HCT116 (cell line): Measurements from ENCODE around the gene FGF19. TPM values are rescaled to one million over a fixed set of nuclear protein-coding genes. Genes with fewer than 3 reads are reported as not detected.

ENCODE experiments used
- ATAC-seq: fragments of 200-7000 bp; cut with Tn5 transposase; 2 replicates; pipeline ENCODE4 v1.9.1; 2020; ENCODE audit warnings: mild to moderate bottlenecking, moderate library complexity
- BruUV-seq: library from RNA; stranded (reverse); fragments of 400-500 nt; replicated peaks from 2 replicates; lab custom pipeline; 2021; lab: Mats Ljungman, UMichigan
- CTCF ChIA-PET: fragments of 300-600 bp; sonication (Branson Sonifier 250); formaldehyde crosslinking; loops from one replicate; lab custom pipeline; 2021; ENCODE audit warnings: antibody characterized with exemption; lab: Charles Lee
- POLR2A ChIA-PET: fragments of 300-600, 350-600 bp; sonication (Branson Sonifier 250); formaldehyde crosslinking; loops from one replicate; lab custom pipeline; 2021; ENCODE audit warnings: antibody characterized with exemption; lab: Charles Lee
- RAD21 ChIA-PET, 2 experiments: fragments of 300-600 bp; sonication (Branson Sonifier 250); formaldehyde crosslinking; loops; one replicate each; lab custom pipeline; 2023; ENCODE audit warnings: low total read pairs in 2 of 2; ENCODE audit not compliant: uncharacterized antibody in 2 of 2, unreplicated experiment in 2 of 2, low non-redundant PET in 1 of 2; lab: Charles Lee
- DNase-seq: peaks from one replicate; pipeline ENCODE4 v3.0.0-alpha.2; 2010; ENCODE audit warnings: low read depth, low spot score
- H2AFZ ChIP-seq: fragments of 200-600 bp; shearing (Covaris generic), sonication (generic); 2 replicates; pipeline ENCODE4 v1.6.1; 2017; ENCODE audit warnings: low read depth, mixed run types, mixed read lengths, antibody characterized with exemption, low read length; ENCODE audit not compliant: poor library complexity, severe bottlenecking
- H3K27ac ChIP-seq: 2 replicates; pipeline ENCODE4 v1.5.1; 2012; ENCODE audit warnings: low read depth, low read length
- H3K27me3 ChIP-seq: fragments of 200-600 bp; sonication (generic); 2 replicates; pipeline ENCODE4 v1.6.1; 2016; ENCODE audit warnings: mixed run types, low read length, mixed read lengths; ENCODE audit not compliant: insufficient read depth
- H3K36me3 ChIP-seq, 2 experiments: fragments of 200-500 bp in 1 of 2; fragments of 200-600 bp in 1 of 2; sonication (Bioruptor generic) in 1 of 2; sonication (generic) in 1 of 2; 2 replicates each; pipeline versions ENCODE4 v1.5.1 to v1.6.1; 2014 to 2016; ENCODE audit warnings: low read length in 2 of 2, inconsistent platforms in 1 of 2, mixed read lengths in 1 of 2, mixed run types in 1 of 2; ENCODE audit not compliant: insufficient read depth in 2 of 2, control insufficient read depth in 1 of 2
- H3K4me1 ChIP-seq, 2 experiments: fragments of 200-600 bp in 1 of 2; sonication (generic) in 1 of 2; 2 replicates each; pipeline versions ENCODE4 v1.5.1 to v1.6.1; 2012 to 2017; ENCODE audit warnings: low read length in 2 of 2, inconsistent platforms in 1 of 2, mild to moderate bottlenecking in 1 of 2, mixed read lengths in 1 of 2, mixed run types in 1 of 2, moderate library complexity in 1 of 2; ENCODE audit not compliant: insufficient read depth in 2 of 2, control insufficient read depth in 1 of 2
- H3K4me2 ChIP-seq: fragments of 200-600 bp; sonication (generic); 2 replicates; pipeline ENCODE4 v1.6.1; 2017; ENCODE audit warnings: mixed run types, low read length, mixed read lengths
- H3K4me3 ChIP-seq, 2 experiments: fragments of 200-600 bp in 1 of 2; sonication (generic) in 1 of 2; replicated peaks in 1 of 2; 2 replicates each; pipeline ENCODE4 v1.5.1; 2011 to 2016; ENCODE audit warnings: low read length in 2 of 2, control low read depth in 1 of 2, low read depth in 1 of 2, mild to moderate bottlenecking in 1 of 2, mixed read lengths in 1 of 2, mixed run types in 1 of 2
- H3K79me2 ChIP-seq: fragments of 200-600 bp; sonication (generic); 2 replicates; pipeline ENCODE4 v1.6.1; 2017; ENCODE audit warnings: mild to moderate bottlenecking, mixed run types, low read length, moderate library complexity, mixed read lengths; ENCODE audit not compliant: insufficient read depth
- H3K9ac ChIP-seq: fragments of 200-600 bp; sonication (generic); 2 replicates; pipeline ENCODE4 v1.6.1; 2016; ENCODE audit warnings: low read length, mixed read lengths
- H3K9me2 ChIP-seq: fragments of 200-600 bp; sonication (generic), shearing (Covaris generic); 2 replicates; pipeline ENCODE4 v1.6.1; 2017; ENCODE audit warnings: mixed run types, mild to moderate bottlenecking, moderate library complexity; ENCODE audit not compliant: insufficient read depth
- H3K9me3 ChIP-seq, 2 experiments: fragments of 200-500 bp in 1 of 2; fragments of 200-600 bp in 1 of 2; sonication (Bioruptor generic) in 1 of 2; sonication (generic) in 1 of 2; 2 replicates each; pipeline ENCODE4 v1.6.1; 2014 to 2017; ENCODE audit warnings: low read length in 2 of 2, mixed read lengths in 2 of 2, inconsistent platforms in 1 of 2, low read depth in 1 of 2, mild to moderate bottlenecking in 1 of 2, mixed run types in 1 of 2, moderate library complexity in 1 of 2; ENCODE audit not compliant: control insufficient read depth in 1 of 2, insufficient read depth in 1 of 2
- H4K20me1 ChIP-seq: fragments of 200-600 bp; sonication (generic), shearing (Covaris generic); 2 replicates; pipeline ENCODE4 v1.6.1; 2017; ENCODE audit warnings: mixed run types, mild to moderate bottlenecking, moderate library complexity; ENCODE audit not compliant: insufficient read depth
- CEBPB ChIP-seq: IDR thresholded peaks from 2 replicates; pipeline ENCODE4 v1.6.1; 2012; ENCODE audit warnings: low read depth
- EGR1 ChIP-seq: IDR thresholded peaks from 2 replicates; pipeline ENCODE4 v1.6.1; 2012; ENCODE audit warnings: low read depth
- ELF1 ChIP-seq: IDR thresholded peaks from 2 replicates; pipeline ENCODE4 v1.6.1; 2012; ENCODE audit warnings: low read depth, borderline replicate concordance
- EZH2 ChIP-seq: fragments of 200-600 bp; sonication (generic); IDR thresholded peaks from 2 replicates; pipeline ENCODE4 v1.6.1; 2017; ENCODE audit warnings: antibody characterized with exemption, mixed run types
- EZH2phosphoT487 ChIP-seq: fragments of 200-600 bp; IDR thresholded peaks from 2 replicates; pipeline ENCODE4 v1.6.1; 2018; ENCODE audit warnings: antibody characterized with exemption, borderline replicate concordance
- FOSL1 ChIP-seq: IDR thresholded peaks from 2 replicates; pipeline ENCODE4 v1.6.1; 2012; ENCODE audit warnings: low read depth
- POLR2A ChIP-seq: IDR thresholded peaks from 2 replicates; pipeline ENCODE4 v1.7.0; 2011; ENCODE audit warnings: borderline replicate concordance; ENCODE audit not compliant: insufficient read depth, insufficient read length; ENCODE audit errors: extremely low read depth
- RAD21 ChIP-seq: IDR thresholded peaks from 2 replicates; pipeline ENCODE4 v1.6.1; 2012; ENCODE audit warnings: low read depth, mild to moderate bottlenecking
- SRF ChIP-seq: IDR thresholded peaks from 2 replicates; pipeline ENCODE4 v1.6.1; 2012; ENCODE audit warnings: low read depth
- TCF7L2 ChIP-seq: IDR thresholded peaks from 2 replicates; pipeline ENCODE4 v1.7.0; 2011; ENCODE audit warnings: borderline replicate concordance, inconsistent platforms; ENCODE audit not compliant: insufficient read depth, insufficient read length; ENCODE audit errors: extremely low read depth
- YY1 ChIP-seq: IDR thresholded peaks from 2 replicates; pipeline ENCODE4 v1.6.1; 2011; ENCODE audit warnings: low read length, low read depth, moderate library complexity, mild to moderate bottlenecking; ENCODE audit not compliant: insufficient replicate concordance; ENCODE audit errors: extremely low read depth
- ZFX ChIP-seq: fragments of 450-650 bp; IDR thresholded peaks from 2 replicates; pipeline ENCODE4 v1.6.1; 2017
- intact Hi-C: fragments of 100-400 bp; cut with micrococcal nuclease; formaldehyde crosslinking; loops from 2 replicates; pipeline ENCODE4 v1.10.0; 2022
- total RNA-seq: library from RNA; stranded (reverse); gene quantifications from one replicate; pipeline ENCODE4 v1.2.1, GENCODE V29; 2021; ENCODE audit not compliant: unreplicated experiment
- TF ChIP-seq, protein P1 (sequence below): IDR thresholded peaks from 2 replicates; pipeline ENCODE4 v1.6.1; 2011; ENCODE audit warnings: mild to moderate bottlenecking, low read length, moderate library complexity; ENCODE audit not compliant: insufficient replicate concordance; ENCODE audit errors: extremely low read depth
- TF ChIP-seq, protein P2 (sequence below): IDR thresholded peaks from 2 replicates; pipeline ENCODE4 v1.6.1; 2012
- TF ChIP-seq, protein P3 (sequence below): IDR thresholded peaks from 2 replicates; pipeline ENCODE4 v1.6.1; 2012

The FGF19 gene
- total RNA-seq, 1 experiment from 2014 or later, result 37.5 TPM

DNA sequence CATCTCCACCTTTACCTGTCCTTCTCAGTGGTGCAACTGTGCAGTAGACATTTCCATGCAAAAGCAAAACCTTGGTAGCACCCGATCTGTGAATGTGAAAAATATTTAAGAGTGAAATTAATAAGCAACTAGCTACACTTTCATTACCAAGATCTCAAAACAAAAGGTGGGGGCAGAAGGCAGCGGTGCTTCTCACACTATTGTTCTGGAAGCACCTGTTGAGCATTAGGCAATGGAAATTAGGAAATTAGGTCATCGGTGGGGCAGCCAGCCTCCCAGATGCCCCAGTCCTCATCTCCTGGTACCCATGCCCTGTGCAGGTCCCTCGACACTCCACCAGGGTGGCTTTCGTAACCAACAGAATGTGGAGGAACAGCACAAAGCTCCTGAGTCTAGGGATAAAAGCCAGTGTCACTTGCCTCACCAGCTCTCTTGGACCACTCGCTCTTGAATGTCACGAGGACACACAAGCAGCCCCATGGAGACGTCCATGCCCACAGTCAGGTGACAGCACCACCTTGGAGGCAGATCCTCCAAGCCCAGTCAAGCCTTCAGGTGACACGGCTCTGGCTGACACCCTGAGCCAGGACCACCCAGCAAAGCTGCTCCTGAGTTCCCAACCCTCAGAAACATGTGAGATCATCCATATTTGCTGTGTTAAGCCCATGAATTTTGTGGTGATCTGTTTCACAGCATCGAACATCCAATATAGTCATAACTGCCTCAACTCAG, 31.9 kb downstream of the FGF19 start:
- H3K4me3 ChIP-seq, result no peak overlapping the region

More for the DNA sequence above, 31.9 kb downstream of the FGF19 start:
- Histone ChIP-seq H3K27me3 (no peaks in the 10 kb centered on the region), H2AFZ (no peak overlapping the region), H3K36me3 (peaks cover 9 to 25% of the 10 kb centered on the region in 2 experiments; a peak in 2 of 4 replicates), H3K4me2 (no peak overlapping the region), H3K79me2 (peaks cover 28% of the 10 kb centered on the region), H4K20me1 (no peaks in the 10 kb centered on the region), H3K9me2 (no peaks in the 10 kb centered on the region), H3K9ac (no peak overlapping the region), H3K4me1 (peaks cover 10 to 30% of the 10 kb centered on the region in 2 experiments; a peak in 3 of 4 replicates), H3K27ac (no peak overlapping the region), H3K9me3 (no peaks in the 10 kb centered on the region)
- ChIA-PET RAD21 (interaction anchor here in 1 of 2 experiments (1.5 kb wide), 1 partner anchor 370 kb away, joined by 4 read pairs; no protein-coding TSS in a partner anchor), CTCF (interaction anchor here (0.8 to 2.7 kb wide), 2 partner anchors 541 kb away, joined by 3 to 10 read pairs; no protein-coding TSS in a partner anchor), POLR2A (no interaction called here)
- DNase-seq, result no peak
- BruUV-seq, result no TSS peak
- TF ChIP-seq TCF7L2, result no peak
- TF ChIP-seq CEBPB, result no peak
- TF ChIP-seq ELF1, result no peak
- TF ChIP-seq POLR2A, result no peak
- TF ChIP-seq EZH2phosphoT487, result no peak
- TF ChIP-seq ZFX, result no peak
- TF ChIP-seq EZH2, result no peak
- TF ChIP-seq EGR1, result no peak
- TF ChIP-seq YY1, result no peak
- TF ChIP-seq, protein P1, sequence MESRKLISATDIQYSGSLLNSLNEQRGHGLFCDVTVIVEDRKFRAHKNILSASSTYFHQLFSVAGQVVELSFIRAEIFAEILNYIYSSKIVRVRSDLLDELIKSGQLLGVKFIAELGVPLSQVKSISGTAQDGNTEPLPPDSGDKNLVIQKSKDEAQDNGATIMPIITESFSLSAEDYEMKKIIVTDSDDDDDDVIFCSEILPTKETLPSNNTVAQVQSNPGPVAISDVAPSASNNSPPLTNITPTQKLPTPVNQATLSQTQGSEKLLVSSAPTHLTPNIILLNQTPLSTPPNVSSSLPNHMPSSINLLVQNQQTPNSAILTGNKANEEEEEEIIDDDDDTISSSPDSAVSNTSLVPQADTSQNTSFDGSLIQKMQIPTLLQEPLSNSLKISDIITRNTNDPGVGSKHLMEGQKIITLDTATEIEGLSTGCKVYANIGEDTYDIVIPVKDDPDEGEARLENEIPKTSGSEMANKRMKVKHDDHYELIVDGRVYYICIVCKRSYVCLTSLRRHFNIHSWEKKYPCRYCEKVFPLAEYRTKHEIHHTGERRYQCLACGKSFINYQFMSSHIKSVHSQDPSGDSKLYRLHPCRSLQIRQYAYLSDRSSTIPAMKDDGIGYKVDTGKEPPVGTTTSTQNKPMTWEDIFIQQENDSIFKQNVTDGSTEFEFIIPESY, result no peak
- TF ChIP-seq, protein P2, sequence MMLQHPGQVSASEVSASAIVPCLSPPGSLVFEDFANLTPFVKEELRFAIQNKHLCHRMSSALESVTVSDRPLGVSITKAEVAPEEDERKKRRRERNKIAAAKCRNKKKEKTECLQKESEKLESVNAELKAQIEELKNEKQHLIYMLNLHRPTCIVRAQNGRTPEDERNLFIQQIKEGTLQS, result no peak
- TF ChIP-seq FOSL1, result no peak
- TF ChIP-seq, protein P3, sequence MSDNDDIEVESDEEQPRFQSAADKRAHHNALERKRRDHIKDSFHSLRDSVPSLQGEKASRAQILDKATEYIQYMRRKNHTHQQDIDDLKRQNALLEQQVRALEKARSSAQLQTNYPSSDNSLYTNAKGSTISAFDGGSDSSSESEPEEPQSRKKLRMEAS, result no peak
- TF ChIP-seq RAD21, result no peak
- TF ChIP-seq SRF, result no peak
- intact Hi-C loops, result loop anchor here (10.0 kb wide), 1 partner anchor 377 kb away; the partner anchor contains the start of gene MYEOV
- ATAC-seq, result no peak
